GM12892 (cell line): ENCODE results near the gene TMEM217.

ENCODE experiments used
- POLR2A ChIP-seq: IDR thresholded peaks from 2 replicates; pipeline ENCODE4 v1.6.1; 2011; ENCODE audit warnings: low read depth, low read length, control low read depth
- POLR2AphosphoS5 ChIP-seq: IDR thresholded peaks from 2 replicates; pipeline ENCODE4 v1.6.1; 2011; ENCODE audit warnings: low read depth, low read length, control low read depth
- TAF1 ChIP-seq: IDR thresholded peaks from 2 replicates; pipeline ENCODE4 v1.6.1; 2011; ENCODE audit warnings: low read depth, mild to moderate bottlenecking, control low read depth, low read length, borderline replicate concordance

DNA sequence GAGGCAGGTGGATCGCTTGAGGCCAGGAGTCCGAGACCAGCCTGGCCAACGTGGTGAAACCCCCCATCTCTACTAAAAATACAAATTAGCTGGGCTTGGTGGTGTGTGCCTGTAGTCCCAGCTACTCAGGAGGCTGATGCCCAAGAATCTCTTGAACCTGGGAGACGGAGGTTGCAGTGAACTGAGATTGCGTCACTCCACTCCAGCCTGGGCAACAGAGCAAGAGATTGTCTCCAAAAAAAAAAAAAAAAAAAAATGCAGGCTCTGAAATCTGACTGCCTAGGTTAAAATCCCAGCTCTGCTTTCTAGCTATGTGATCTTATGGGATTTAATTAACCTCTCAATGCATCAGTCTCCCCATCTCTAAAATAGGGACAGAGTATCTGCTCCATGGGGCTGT lies 3.3 kb upstream of the TMEM217 start:
- no peak for TF ChIP-seq TAF1
- TF ChIP-seq POLR2AphosphoS5: no peak
- TF ChIP-seq POLR2A: no peak
